ENCODE measurements around the gene ZEB2. TPM values are rescaled to one million over a fixed set of nuclear protein-coding genes. Genes with fewer than 3 reads are reported as not detected.

The ZEB2 gene
- total RNA-seq, 2 donors from 2014 or later = 76.1 to 91.7 TPM

DNA sequence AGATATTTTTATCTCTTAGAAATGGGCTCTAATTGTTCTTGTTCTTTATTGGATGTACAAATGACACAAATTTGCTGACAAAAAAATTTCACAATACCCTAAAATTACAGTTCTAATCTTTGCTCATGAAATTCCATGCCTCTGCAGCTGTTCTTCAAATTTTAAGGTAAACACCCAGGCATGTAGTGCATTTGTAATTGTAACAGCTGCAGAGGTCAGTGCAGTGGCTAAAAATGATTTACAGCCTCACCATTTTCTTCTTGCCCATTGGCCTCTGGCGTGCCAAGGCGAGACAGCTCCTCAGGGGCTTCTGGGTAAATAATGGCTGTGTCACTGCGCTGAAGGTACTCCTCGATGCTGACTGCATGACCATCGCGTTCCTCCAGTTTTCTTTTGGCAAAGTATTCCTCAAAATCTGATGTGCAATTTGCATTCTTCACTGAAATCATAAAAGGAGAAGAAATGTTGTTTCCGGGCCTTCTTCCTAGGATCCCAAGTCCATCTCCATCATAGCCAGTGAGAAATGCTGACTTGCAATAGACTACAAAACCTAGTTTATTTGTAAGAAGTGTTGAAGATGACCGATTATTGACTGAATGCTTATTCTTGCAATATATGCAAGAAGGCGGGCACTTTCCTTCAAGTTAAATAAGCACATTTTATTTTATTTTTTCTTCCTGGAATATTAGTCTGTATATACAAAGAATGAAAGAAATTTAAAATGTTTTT is 115.2 kb downstream of the ZEB2 start:
- Histone ChIP-seq H3K36me3 (peaks cover 29% of the 10 kb centered on the region), H3K27ac (peak overlapping the region; percentile 9 to 66)

DNA sequence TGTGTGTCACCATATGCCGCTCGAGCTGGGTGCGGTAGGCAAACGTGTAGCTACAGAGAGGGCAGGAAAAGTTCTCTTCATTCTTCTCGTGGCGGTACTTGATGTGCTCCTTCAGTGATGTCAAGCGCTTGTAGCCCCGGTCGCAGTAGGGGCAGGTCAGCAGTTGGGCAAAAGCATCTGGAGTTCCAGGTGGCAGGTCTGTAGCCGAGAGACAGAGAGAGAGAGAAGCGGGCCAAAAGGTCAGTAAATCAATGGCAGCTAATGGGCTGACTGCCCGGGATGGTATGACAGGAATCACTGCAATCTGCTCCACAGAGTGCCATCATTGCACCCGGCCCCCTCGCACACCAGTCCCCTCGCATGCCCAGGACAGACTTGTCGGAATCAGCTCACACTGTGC is 116.0 kb downstream of the ZEB2 start:
- peak overlapping the region in 1 of 2 donors; percentile 2 for H3K4me3 ChIP-seq
- H3K27ac ChIP-seq = peak overlapping the region; percentile 31 to 66
- DNase-seq (ENCODE audit: low spot score) = no peak
- no peaks in the 10 kb centered on the region for H3K27me3 ChIP-seq
- peaks cover 0 to 36% of the 10 kb centered on the region in 2 donors for H3K4me1 ChIP-seq
- peaks cover 37% of the 10 kb centered on the region for H3K36me3 ChIP-seq
- no peaks in the 10 kb centered on the region for H3K9me3 ChIP-seq
- TF ChIP-seq, protein P1, sequence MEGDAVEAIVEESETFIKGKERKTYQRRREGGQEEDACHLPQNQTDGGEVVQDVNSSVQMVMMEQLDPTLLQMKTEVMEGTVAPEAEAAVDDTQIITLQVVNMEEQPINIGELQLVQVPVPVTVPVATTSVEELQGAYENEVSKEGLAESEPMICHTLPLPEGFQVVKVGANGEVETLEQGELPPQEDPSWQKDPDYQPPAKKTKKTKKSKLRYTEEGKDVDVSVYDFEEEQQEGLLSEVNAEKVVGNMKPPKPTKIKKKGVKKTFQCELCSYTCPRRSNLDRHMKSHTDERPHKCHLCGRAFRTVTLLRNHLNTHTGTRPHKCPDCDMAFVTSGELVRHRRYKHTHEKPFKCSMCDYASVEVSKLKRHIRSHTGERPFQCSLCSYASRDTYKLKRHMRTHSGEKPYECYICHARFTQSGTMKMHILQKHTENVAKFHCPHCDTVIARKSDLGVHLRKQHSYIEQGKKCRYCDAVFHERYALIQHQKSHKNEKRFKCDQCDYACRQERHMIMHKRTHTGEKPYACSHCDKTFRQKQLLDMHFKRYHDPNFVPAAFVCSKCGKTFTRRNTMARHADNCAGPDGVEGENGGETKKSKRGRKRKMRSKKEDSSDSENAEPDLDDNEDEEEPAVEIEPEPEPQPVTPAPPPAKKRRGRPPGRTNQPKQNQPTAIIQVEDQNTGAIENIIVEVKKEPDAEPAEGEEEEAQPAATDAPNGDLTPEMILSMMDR (IDR thresholded peaks at IDR 0.05) = no peak

More for the DNA sequence above, 115.2 kb downstream of the ZEB2 start:
- Histone ChIP-seq H3K4me1 (peaks cover 0 to 36% of the 10 kb centered on the region in 2 donors), H3K4me3 (no peak overlapping the region), H3K27me3 (no peaks in the 10 kb centered on the region), H3K9me3 (no peaks in the 10 kb centered on the region)
- DNase-seq (ENCODE audit: low spot score) = no peak
- TF ChIP-seq, protein P1 (IDR thresholded peaks at IDR 0.05) = no peak

DNA sequence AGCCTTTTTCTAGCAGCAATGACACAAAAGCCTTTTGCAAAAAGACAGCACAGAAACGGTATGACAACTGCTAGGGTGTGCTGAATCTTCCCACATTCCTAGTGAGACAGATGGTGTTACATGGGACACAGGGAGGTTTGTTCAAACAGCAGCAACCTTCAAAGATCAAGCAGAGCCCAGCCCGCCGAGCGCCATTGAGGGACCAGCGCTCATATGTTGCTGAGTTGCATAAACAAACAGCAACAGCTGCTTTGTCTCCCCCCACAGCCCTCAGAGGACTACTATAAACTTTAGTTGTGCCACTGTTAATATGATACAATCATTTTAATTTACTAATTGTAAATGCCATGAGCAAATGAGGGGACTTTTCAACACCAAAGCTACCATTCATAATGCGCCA is 117.7 kb downstream of the ZEB2 start:
- Histone ChIP-seq H3K4me3 (no peak overlapping the region), H3K27ac (peak overlapping the region; percentile 47 to 66), H3K36me3 (peaks cover 43% of the 10 kb centered on the region), H3K4me1 (peaks cover 0 to 36% of the 10 kb centered on the region in 2 donors), H3K27me3 (no peaks in the 10 kb centered on the region), H3K9me3 (no peaks in the 10 kb centered on the region)
- DNase-seq (ENCODE audit: low spot score) = no peak
- TF ChIP-seq, protein P1 (IDR thresholded peaks at IDR 0.05) = no peak

DNA sequence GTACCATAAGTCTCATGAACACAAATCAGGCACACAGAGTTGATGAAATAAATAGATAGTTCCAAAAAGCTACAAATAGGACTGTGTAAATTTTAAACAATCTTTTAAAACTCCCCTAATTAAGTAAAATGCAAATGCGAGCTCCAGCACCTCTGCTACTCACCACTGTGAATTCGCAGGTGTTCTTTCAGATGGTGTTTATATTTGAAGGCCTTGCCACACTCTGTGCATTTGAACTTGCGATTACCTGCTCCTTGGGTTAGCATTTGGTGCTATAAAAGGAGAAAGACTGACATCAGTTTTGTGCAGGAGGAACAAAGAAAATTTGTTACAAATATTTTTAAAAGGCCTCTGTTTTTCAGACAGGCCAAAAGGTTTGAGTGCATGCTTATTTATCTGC is 118.9 kb downstream of the ZEB2 start:
- Histone ChIP-seq H3K4me1 (peaks cover 0 to 36% of the 10 kb centered on the region in 2 donors), H3K27ac (peak overlapping the region in 1 of 2 donors; percentile 66), H3K27me3 (no peaks in the 10 kb centered on the region), H3K36me3 (peaks cover 43% of the 10 kb centered on the region), H3K9me3 (no peaks in the 10 kb centered on the region), H3K4me3 (no peak overlapping the region)
- TF ChIP-seq, protein P1 (IDR thresholded peaks at IDR 0.05) = no peak
- DNase-seq (ENCODE audit: low spot score) = no peak

DNA sequence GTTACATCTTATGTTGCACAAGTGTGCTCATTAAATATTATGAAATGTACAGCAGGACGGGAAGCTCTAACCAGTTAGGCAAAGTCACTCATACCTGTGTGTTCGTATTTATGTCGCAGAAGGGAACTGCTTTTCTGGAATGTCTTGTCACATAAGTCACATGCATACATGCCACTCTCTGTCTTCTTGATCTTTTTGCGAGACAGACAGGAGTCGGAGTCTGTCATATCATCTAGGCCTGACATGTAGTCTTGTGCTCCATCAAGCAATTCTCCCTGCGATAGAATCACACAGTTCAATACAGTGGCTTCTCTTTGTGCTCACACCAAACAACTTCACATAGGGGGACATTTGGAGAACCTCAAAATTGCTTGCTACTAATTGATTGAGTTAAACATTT is 123.6 kb downstream of the ZEB2 start:
- TF ChIP-seq, protein P1 (IDR thresholded peaks at IDR 0.05) = no peak
- no peak overlapping the region for H3K27ac ChIP-seq
- no peaks in the 10 kb centered on the region for H3K9me3 ChIP-seq
- no peaks in the 10 kb centered on the region for H3K4me1 ChIP-seq
- no peak overlapping the region for H3K4me3 ChIP-seq
- H3K27me3 ChIP-seq = no peaks in the 10 kb centered on the region
- peaks cover 73% of the 10 kb centered on the region for H3K36me3 ChIP-seq
- DNase-seq (ENCODE audit: low spot score) = no peak
